Astrocyte (in vitro differentiated cells and primary cell): ENCODE data around the gene RNF34. TPM values are rescaled to one million over a fixed set of nuclear protein-coding genes. Genes with fewer than 3 reads are reported as not detected.

Source experiments
- DNase-seq: peaks from one replicate; pipeline ENCODE4 v3.0.0-alpha.2; 2010; ENCODE audit warnings: low read depth
- FAIRE-seq: peaks from 2 replicates; lab custom pipeline; 2011; peaks lifted over from hg19 to GRCh38; lab: Jason Lieb, UNC
- H2AFZ ChIP-seq: 2 replicates; pipeline ENCODE4 v1.6.0; 2012; ENCODE audit warnings: low read depth, low read length, inconsistent platforms
- H3K27ac ChIP-seq: 2 replicates; pipeline ENCODE4 v1.5.1; 2011; ENCODE audit warnings: low read depth, low read length, inconsistent platforms
- H3K27me3 ChIP-seq: 2 replicates; pipeline ENCODE4 v1.6.0; 2011; ENCODE audit warnings: low read length, inconsistent platforms; ENCODE audit not compliant: insufficient read depth
- H3K36me3 ChIP-seq: 2 replicates; pipeline ENCODE4 v1.5.1; 2011; ENCODE audit warnings: low read length, inconsistent platforms; ENCODE audit not compliant: insufficient read depth
- H3K4me1 ChIP-seq: 2 replicates; pipeline ENCODE4 v1.5.1; 2011; ENCODE audit warnings: low read length, inconsistent platforms; ENCODE audit not compliant: insufficient read depth
- H3K4me2 ChIP-seq: 2 replicates; pipeline ENCODE4 v1.6.0; 2012; ENCODE audit warnings: low read length, inconsistent platforms
- H3K4me3 ChIP-seq: 2 replicates; pipeline ENCODE4 v1.5.1; 2011; ENCODE audit warnings: low read depth, mild to moderate bottlenecking, low read length, inconsistent platforms; ENCODE audit not compliant: insufficient read depth
- H3K79me2 ChIP-seq: 2 replicates; pipeline ENCODE4 v1.6.0; 2012; ENCODE audit warnings: mild to moderate bottlenecking, low read length, inconsistent platforms; ENCODE audit not compliant: insufficient read depth
- H3K9ac ChIP-seq: 2 replicates; pipeline ENCODE4 v1.6.0; 2012; ENCODE audit warnings: mild to moderate bottlenecking, low read length, inconsistent platforms
- H3K9me3 ChIP-seq: 2 replicates; pipeline ENCODE4 v1.5.1; 2012; ENCODE audit warnings: low read depth, mild to moderate bottlenecking, low read length, inconsistent platforms; ENCODE audit not compliant: insufficient read depth
- H4K20me1 ChIP-seq: 2 replicates; pipeline ENCODE4 v1.6.0; 2012; ENCODE audit warnings: low read length, inconsistent platforms; ENCODE audit not compliant: insufficient read depth
- H3K27ac Mint-ChIP-seq: one replicate; pipeline ENCODE4 v1.8.0; 2021; ENCODE audit warnings: mild to moderate bottlenecking, mixed read lengths; ENCODE audit not compliant: unreplicated experiment
- H3K27me3 Mint-ChIP-seq: one replicate; pipeline ENCODE4 v1.8.0; 2021; ENCODE audit warnings: low read depth, mixed read lengths; ENCODE audit not compliant: unreplicated experiment
- H3K36me3 Mint-ChIP-seq: one replicate; pipeline ENCODE4 v1.8.0; 2021; ENCODE audit warnings: low read depth, mixed read lengths; ENCODE audit not compliant: unreplicated experiment
- H3K4me1 Mint-ChIP-seq: one replicate; pipeline ENCODE4 v1.8.0; 2021; ENCODE audit warnings: low read depth, mixed read lengths; ENCODE audit not compliant: unreplicated experiment
- H3K4me3 Mint-ChIP-seq: one replicate; pipeline ENCODE4 v1.8.0; 2021; ENCODE audit warnings: mild to moderate bottlenecking, moderate library complexity, mixed read lengths; ENCODE audit not compliant: unreplicated experiment
- H3K9me3 Mint-ChIP-seq: one replicate; pipeline ENCODE4 v1.8.0; 2021; ENCODE audit warnings: mild to moderate bottlenecking, mixed read lengths; ENCODE audit not compliant: unreplicated experiment
- CTCF ChIP-seq: IDR thresholded peaks from 2 replicates; pipeline ENCODE4 v1.5.1; 2011; ENCODE audit warnings: low read depth, mild to moderate bottlenecking, inconsistent platforms, low read length, moderate library complexity; ENCODE audit not compliant: insufficient read depth
- EZH2 ChIP-seq: IDR thresholded peaks from 2 replicates; pipeline ENCODE4 v1.6.1; 2012; ENCODE audit warnings: mild to moderate bottlenecking, low read length, inconsistent platforms; ENCODE audit not compliant: insufficient read depth
- total RNA-seq: library from RNA; stranded (reverse); gene quantifications from 2 replicates; pipeline ENCODE4 v1.2.1, GENCODE V29; 2021

Gene RNF34
- total RNA-seq, 1 donor from 2014 or later: 37.7 TPM

- Histone ChIP-seq H3K4me2 (no peak overlapping the region), H3K27ac (no peak overlapping the region), H3K79me2 (no peaks in the 10 kb centered on the region), H3K4me1 (no peaks in the 10 kb centered on the region), H2AFZ (no peak overlapping the region), H4K20me1 (no peaks in the 10 kb centered on the region), H3K36me3 (peaks cover 26% of the 10 kb centered on the region), H3K9ac (no peak overlapping the region), H3K9me3 (peaks cover 3% of the 10 kb centered on the region), H3K4me3 (no peak overlapping the region), H3K27me3 (no peaks in the 10 kb centered on the region)
- no peak for FAIRE-seq
- DNase-seq: no peak
- Mint-ChIP-seq H3K36me3 (peaks cover 38% of the 10 kb centered on the region), H3K9me3 (no peaks in the 10 kb centered on the region), H3K27me3 (no peaks in the 10 kb centered on the region), H3K4me1 (no peaks in the 10 kb centered on the region), H3K27ac (no peak overlapping the region), H3K4me3 (no peak overlapping the region)
- TF ChIP-seq CTCF: no peak
- no peak for TF ChIP-seq EZH2
Measured at GRCh38 chr12:121439715-121440114, 39.8 kb downstream of the RNF34 start.

- FAIRE-seq (no peak), DNase-seq (no peak)
- H3K9me3 ChIP-seq: peaks cover 3% of the 10 kb centered on the region
- peaks cover 5% of the 10 kb centered on the region for H4K20me1 ChIP-seq
- H3K4me3 ChIP-seq: no peak overlapping the region
- H2AFZ ChIP-seq: no peak overlapping the region
- H3K4me1 ChIP-seq: no peaks in the 10 kb centered on the region
- H3K27me3 ChIP-seq: no peaks in the 10 kb centered on the region
- Mint-ChIP-seq H3K36me3 (peaks cover 32% of the 10 kb centered on the region), H3K9me3 (no peaks in the 10 kb centered on the region), H3K27ac (no peak overlapping the region), H3K27me3 (no peaks in the 10 kb centered on the region), H3K4me1 (no peaks in the 10 kb centered on the region), H3K4me3 (no peak overlapping the region)
- no peak overlapping the region for H3K9ac ChIP-seq
- H3K36me3 ChIP-seq: peaks cover 22% of the 10 kb centered on the region
- H3K4me2 ChIP-seq: no peak overlapping the region
- H3K27ac ChIP-seq: no peak overlapping the region
- H3K79me2 ChIP-seq: no peaks in the 10 kb centered on the region
- TF ChIP-seq CTCF (no peak), EZH2 (no peak)
Measured at GRCh38 chr12:121440768-121441167, 40.9 kb downstream of the RNF34 start.

- H3K36me3 Mint-ChIP-seq: peaks cover 29% of the 10 kb centered on the region
Measured at GRCh38 chr12:121441555-121441954, 41.6 kb downstream of the RNF34 start.

More at GRCh38 chr12:121441555-121441954, 41.6 kb downstream of the RNF34 start:
- Histone ChIP-seq H3K4me3 (no peak overlapping the region), H3K4me1 (no peaks in the 10 kb centered on the region), H2AFZ (no peak overlapping the region), H3K27ac (no peak overlapping the region), H3K27me3 (no peaks in the 10 kb centered on the region), H4K20me1 (peaks cover 8% of the 10 kb centered on the region), H3K9ac (no peak overlapping the region), H3K9me3 (peaks cover 3% of the 10 kb centered on the region), H3K4me2 (no peak overlapping the region), H3K79me2 (no peaks in the 10 kb centered on the region), H3K36me3 (peaks cover 18% of the 10 kb centered on the region)
- TF ChIP-seq CTCF (no peak), EZH2 (no peak)
- H3K9me3 Mint-ChIP-seq: no peaks in the 10 kb centered on the region
- peak overlapping the region; percentile 34 for H3K4me3 Mint-ChIP-seq
- FAIRE-seq (no peak), DNase-seq (no peak)
- no peaks in the 10 kb centered on the region for H3K4me1 Mint-ChIP-seq
- no peak overlapping the region for H3K27ac Mint-ChIP-seq
- H3K27me3 Mint-ChIP-seq: no peaks in the 10 kb centered on the region
